HFF-Myc (cell line): Measurements from ENCODE around the gene RNLS.

Experiments
- DNase-seq: peaks from one replicate; pipeline ENCODE4 v3.0.0-alpha.2; 2011; ENCODE audit warnings: low read depth; ENCODE audit errors: extremely low read depth
- H3K4me3 ChIP-seq: replicated peaks from 2 replicates; pipeline ENCODE4 v1.5.1; 2011; ENCODE audit warnings: low read depth, mild to moderate bottlenecking, control low read depth, low read length
- TF ChIP-seq, protein P1 (sequence below): IDR thresholded peaks from 2 replicates; pipeline ENCODE4 v1.5.1; 2012; ENCODE audit warnings: mild to moderate bottlenecking, low read depth, low read length, control low read depth; ENCODE audit errors: missing control alignments

The RNLS gene

GRCh38 chr10:88293073-88293472 is 290.0 kb downstream of the RNLS start:
- no peak for DNase-seq
- TF ChIP-seq, protein P1, sequence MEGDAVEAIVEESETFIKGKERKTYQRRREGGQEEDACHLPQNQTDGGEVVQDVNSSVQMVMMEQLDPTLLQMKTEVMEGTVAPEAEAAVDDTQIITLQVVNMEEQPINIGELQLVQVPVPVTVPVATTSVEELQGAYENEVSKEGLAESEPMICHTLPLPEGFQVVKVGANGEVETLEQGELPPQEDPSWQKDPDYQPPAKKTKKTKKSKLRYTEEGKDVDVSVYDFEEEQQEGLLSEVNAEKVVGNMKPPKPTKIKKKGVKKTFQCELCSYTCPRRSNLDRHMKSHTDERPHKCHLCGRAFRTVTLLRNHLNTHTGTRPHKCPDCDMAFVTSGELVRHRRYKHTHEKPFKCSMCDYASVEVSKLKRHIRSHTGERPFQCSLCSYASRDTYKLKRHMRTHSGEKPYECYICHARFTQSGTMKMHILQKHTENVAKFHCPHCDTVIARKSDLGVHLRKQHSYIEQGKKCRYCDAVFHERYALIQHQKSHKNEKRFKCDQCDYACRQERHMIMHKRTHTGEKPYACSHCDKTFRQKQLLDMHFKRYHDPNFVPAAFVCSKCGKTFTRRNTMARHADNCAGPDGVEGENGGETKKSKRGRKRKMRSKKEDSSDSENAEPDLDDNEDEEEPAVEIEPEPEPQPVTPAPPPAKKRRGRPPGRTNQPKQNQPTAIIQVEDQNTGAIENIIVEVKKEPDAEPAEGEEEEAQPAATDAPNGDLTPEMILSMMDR, result no peak
- H3K4me3 ChIP-seq, result no peak overlapping the region

DNA sequence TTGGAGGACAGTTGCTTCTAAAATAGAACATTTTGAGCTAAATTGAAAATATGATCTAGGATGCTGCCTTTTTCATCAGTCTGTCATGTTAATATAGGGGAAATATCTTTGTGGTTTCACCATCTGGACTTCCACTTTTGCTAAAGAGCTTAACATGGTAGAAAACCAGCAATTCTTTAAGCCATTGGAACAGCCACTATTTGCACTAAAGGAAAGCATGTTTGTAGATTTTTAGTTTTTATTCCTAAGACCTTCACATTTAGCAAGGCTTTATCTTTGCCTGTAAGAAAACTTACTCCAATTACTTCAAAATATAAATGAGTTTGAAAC is 291.0 kb downstream of the RNLS start:
- DNase-seq, result no peak
- no peak overlapping the region for H3K4me3 ChIP-seq
- TF ChIP-seq, protein P1, result no peak

DNA sequence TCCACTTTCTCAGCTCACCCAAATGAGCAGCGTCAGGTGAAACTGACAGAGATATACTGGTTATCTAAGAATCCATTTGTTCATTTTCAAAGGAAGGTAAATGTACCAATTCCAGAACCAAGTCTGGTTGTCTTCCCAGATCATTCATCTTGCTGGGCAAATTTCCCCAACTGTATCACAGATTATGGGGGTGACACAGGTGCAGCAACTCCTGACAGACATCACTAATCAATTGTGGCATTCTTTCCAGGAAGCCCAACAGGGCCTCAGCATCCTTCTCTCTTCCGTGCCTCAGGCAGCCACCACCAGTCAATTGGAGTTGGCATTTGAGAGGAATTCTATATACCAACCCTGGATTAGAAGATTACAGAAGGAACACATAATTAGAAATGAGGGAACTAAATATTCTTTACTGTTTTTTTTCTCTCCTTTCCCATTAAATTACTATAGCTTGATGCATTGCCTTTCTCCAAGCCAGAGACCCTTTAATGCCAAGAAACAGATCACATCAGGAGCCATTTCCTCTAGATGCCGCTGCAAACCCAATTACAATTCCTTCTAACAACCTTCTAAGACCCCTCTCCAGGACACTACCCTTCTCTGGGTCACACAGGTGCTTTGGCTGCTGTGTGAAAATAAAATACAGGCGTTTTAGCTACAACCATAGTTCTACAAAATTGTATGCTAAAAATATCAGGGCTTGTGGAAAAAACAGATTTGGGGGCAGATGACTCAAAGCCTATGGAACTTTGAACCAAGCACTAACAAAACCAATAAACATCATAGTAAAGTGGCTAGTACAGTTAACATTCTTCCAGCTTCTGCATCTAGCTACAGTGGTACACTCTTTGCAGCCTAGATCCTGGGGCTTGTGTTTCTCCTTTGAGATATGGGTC is 291.6 kb downstream of the RNLS start:
- H3K4me3 ChIP-seq, result no peak overlapping the region
- DNase-seq, result no peak
- TF ChIP-seq, protein P1, result no peak

GRCh38 chr10:88289342-88289741 is 293.8 kb downstream of the RNLS start:
- no peak for DNase-seq
- TF ChIP-seq, protein P1, result no peak
- H3K4me3 ChIP-seq, result no peak overlapping the region

DNA sequence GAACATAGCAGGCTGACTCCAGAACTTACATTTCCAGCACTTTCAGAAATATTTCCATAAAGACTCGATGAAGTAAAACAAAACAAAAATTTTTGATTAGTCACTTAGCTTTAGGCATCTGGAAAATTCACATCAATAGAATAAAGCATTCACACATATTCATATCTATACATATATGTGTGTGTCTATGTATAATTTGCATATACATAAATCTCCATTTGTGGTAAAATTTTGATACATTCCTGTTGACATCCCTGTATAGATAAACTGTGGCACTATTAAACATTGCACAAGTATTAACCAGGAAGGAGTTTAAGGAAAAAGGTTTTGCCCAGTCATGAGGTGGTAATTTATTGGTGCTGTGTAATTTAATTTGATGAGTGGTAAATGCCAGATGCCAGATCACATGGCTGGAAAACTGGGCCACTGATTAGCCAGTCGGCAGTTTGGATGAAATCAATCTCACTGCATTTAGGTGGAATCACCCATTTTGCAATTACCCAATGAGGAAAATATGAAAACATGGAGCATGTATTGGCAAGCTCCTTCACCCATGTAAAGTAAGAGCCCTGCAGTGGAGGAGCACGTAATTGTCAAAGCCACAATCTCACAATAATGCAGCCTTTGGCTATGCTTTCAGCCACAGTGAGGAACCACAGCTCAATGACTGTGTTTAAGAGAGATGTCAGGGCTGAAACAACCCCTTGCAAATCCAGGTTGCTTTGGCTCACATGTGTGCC is 294.6 kb downstream of the RNLS start:
- TF ChIP-seq, protein P1, result no peak
- no peak for DNase-seq
- H3K4me3 ChIP-seq, result no peak overlapping the region

GRCh38 chr10:88286030-88286429 is 297.1 kb downstream of the RNLS start:
- TF ChIP-seq, protein P1, result no peak
- H3K4me3 ChIP-seq, result no peak overlapping the region
- no peak for DNase-seq
